ENCODE measurements around the gene DTX4. TPM values are rescaled to one million over a fixed set of nuclear protein-coding genes. Genes with fewer than 3 reads are reported as not detected.
A peak's percentile ranks its signal among the peaks of the same experiment; 100 is the strongest.

The DTX4 gene
- polyA plus RNA-seq, 1 donor from 2014 or later: 31.4 TPM

DNA sequence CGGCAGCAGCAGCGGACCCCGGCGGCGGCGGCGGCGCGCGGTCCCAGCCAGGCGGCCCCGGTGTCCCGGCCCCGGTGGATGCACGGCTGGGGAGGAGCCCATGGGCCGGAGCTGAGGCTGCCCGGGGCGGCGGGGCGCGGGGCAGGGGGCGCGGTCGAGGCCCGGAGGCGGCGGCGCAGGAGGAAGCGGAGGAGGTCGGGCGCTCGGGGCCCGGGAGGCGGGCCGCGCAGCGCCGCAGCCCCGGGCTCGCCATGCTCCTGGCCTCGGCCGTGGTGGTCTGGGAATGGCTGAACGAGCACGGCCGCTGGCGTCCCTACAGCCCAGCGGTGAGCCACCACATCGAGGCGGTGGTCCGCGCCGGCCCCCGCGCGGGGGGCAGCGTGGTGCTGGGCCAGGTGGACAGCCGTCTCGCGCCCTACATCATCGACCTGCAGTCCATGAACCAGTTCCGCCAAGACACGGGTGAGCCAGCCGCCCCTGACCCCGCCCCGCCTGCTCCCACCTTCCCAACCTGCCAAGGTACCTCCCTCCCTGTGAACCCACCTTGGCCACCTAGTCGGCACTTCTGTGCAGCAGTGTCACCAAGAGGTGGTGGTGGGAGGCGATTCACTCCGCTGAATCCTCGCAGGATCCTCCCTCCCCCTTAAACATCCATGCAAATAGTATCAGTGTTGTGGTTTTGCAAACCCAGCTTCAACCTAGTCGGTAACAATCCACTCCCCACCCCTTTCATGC lies 580 bp downstream of the DTX4 start:
- no peaks in the 10 kb centered on the region for H3K9me3 ChIP-seq (ENCODE audit: low read length)
- H3K36me3 ChIP-seq (ENCODE audit: insufficient read depth, low read length): no peaks in the 10 kb centered on the region
- H3K27me3 ChIP-seq (ENCODE audit: insufficient read depth, low read depth, low read length): no peaks in the 10 kb centered on the region
- TF ChIP-seq MXI1 (conservative IDR thresholded peaks at IDR 0.05; ENCODE audit: poor library complexity, severe bottlenecking) (no peak), EP300 (conservative IDR thresholded peaks at IDR 0.05; ENCODE audit: poor library complexity, severe bottlenecking) (no peak), POLR2AphosphoS5 (IDR thresholded peaks at IDR 0.05) (peak; percentile 58), SMC3 (conservative IDR thresholded peaks at IDR 0.05; ENCODE audit: poor library complexity) (no peak), TAF1 (IDR thresholded peaks at IDR 0.05; ENCODE audit: low read depth) (peak; percentile 8), EZH2 (IDR thresholded peaks at IDR 0.05; ENCODE audit: borderline replicate concordance, insufficient read depth, low read length, poor library complexity, severe bottlenecking) (no peak), RAD21 (conservative IDR thresholded peaks at IDR 0.05) (no peak)
- TF ChIP-seq, protein P1, sequence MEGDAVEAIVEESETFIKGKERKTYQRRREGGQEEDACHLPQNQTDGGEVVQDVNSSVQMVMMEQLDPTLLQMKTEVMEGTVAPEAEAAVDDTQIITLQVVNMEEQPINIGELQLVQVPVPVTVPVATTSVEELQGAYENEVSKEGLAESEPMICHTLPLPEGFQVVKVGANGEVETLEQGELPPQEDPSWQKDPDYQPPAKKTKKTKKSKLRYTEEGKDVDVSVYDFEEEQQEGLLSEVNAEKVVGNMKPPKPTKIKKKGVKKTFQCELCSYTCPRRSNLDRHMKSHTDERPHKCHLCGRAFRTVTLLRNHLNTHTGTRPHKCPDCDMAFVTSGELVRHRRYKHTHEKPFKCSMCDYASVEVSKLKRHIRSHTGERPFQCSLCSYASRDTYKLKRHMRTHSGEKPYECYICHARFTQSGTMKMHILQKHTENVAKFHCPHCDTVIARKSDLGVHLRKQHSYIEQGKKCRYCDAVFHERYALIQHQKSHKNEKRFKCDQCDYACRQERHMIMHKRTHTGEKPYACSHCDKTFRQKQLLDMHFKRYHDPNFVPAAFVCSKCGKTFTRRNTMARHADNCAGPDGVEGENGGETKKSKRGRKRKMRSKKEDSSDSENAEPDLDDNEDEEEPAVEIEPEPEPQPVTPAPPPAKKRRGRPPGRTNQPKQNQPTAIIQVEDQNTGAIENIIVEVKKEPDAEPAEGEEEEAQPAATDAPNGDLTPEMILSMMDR (IDR thresholded peaks at IDR 0.05; ENCODE audit: poor library complexity, severe bottlenecking): no peak
- TF ChIP-seq, protein P2, sequence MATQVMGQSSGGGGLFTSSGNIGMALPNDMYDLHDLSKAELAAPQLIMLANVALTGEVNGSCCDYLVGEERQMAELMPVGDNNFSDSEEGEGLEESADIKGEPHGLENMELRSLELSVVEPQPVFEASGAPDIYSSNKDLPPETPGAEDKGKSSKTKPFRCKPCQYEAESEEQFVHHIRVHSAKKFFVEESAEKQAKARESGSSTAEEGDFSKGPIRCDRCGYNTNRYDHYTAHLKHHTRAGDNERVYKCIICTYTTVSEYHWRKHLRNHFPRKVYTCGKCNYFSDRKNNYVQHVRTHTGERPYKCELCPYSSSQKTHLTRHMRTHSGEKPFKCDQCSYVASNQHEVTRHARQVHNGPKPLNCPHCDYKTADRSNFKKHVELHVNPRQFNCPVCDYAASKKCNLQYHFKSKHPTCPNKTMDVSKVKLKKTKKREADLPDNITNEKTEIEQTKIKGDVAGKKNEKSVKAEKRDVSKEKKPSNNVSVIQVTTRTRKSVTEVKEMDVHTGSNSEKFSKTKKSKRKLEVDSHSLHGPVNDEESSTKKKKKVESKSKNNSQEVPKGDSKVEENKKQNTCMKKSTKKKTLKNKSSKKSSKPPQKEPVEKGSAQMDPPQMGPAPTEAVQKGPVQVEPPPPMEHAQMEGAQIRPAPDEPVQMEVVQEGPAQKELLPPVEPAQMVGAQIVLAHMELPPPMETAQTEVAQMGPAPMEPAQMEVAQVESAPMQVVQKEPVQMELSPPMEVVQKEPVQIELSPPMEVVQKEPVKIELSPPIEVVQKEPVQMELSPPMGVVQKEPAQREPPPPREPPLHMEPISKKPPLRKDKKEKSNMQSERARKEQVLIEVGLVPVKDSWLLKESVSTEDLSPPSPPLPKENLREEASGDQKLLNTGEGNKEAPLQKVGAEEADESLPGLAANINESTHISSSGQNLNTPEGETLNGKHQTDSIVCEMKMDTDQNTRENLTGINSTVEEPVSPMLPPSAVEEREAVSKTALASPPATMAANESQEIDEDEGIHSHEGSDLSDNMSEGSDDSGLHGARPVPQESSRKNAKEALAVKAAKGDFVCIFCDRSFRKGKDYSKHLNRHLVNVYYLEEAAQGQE (IDR thresholded peaks at IDR 0.05; ENCODE audit: borderline replicate concordance): no peak
- H3K4me3 ChIP-seq (ENCODE audit: low read length): peak overlapping the region; percentile 94
- no peaks in the 10 kb centered on the region for H4K20me1 ChIP-seq (ENCODE audit: insufficient read depth)
- peaks cover 41% of the 10 kb centered on the region for H3K79me2 ChIP-seq (replicated peaks; ENCODE audit: insufficient read depth, low read length)
- peak overlapping the region; percentile 99 for H3K27ac ChIP-seq (ENCODE audit: low read length)
- H3F3A ChIP-seq (ENCODE audit: insufficient read depth, low read length, poor library complexity, severe bottlenecking): peaks cover 12% of the 10 kb centered on the region
- peak overlapping the region; percentile 99 for H3K9ac ChIP-seq (ENCODE audit: low read length)
- no peaks in the 10 kb centered on the region for H3K9me2 ChIP-seq (ENCODE audit: insufficient read depth, low read length)
- peak overlapping the region; percentile 85 for H3K4me2 ChIP-seq (ENCODE audit: low read length)
- H2AFZ ChIP-seq (ENCODE audit: low read depth, low read length): peak overlapping the region; percentile 58

DNA sequence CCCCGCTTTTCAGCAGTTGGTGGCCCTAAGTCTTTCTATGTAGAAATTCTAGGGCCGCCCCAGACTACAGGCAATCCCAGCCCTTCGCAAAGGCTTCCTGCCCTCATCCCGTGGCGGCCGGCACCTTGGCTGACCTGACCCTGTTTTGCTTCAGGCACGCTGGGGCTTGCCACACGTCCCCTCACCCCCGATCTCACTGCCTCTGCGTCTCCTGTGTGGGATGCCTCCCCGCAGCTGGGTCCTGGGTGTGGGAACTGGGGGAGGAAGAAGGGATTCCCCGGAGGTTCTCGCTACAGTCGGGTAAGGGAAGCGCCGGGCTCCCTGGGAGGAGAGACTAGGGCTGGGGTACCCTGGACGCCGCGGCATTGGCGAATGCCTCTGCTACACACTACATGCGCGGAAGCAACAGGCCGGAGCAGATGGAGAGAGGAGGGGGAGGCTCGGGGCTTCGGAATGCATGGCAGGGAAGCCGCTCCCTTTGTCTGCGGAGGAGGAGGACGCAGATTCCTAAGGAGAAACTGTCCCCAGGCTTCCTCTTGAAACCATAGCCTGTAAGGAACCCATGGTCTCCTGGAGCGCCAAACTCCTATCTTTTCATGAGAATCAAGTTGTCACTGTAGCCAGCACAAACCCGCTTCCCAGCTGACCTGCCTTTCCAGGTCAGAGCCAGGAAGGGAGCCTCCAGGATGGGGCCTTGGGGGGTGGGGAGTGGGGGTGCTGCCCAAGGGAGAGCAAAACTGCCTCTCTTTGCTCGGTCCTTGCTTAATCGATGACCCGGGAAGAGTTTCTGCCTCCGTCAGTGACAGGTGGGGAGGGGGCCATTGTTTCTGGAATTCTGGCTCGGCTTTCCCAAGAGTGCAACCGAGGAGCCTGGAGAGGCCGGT lies 1.4 kb downstream of the DTX4 start:
- Histone ChIP-seq H3K36me3 (ENCODE audit: insufficient read depth, low read length) (no peaks in the 10 kb centered on the region), H3K9me2 (ENCODE audit: insufficient read depth, low read length) (no peaks in the 10 kb centered on the region), H3F3A (ENCODE audit: insufficient read depth, low read length, poor library complexity, severe bottlenecking) (peaks cover 12% of the 10 kb centered on the region), H4K20me1 (ENCODE audit: insufficient read depth) (no peaks in the 10 kb centered on the region), H3K79me2 (replicated peaks; ENCODE audit: insufficient read depth, low read length) (peaks cover 49% of the 10 kb centered on the region), H3K27me3 (ENCODE audit: insufficient read depth, low read depth, low read length) (no peaks in the 10 kb centered on the region), H2AFZ (ENCODE audit: low read depth, low read length) (peak overlapping the region; percentile 58), H3K9me3 (ENCODE audit: low read length) (no peaks in the 10 kb centered on the region), H3K4me3 (ENCODE audit: low read length) (peak overlapping the region; percentile 94), H3K4me2 (ENCODE audit: low read length) (peak overlapping the region; percentile 85), H3K27ac (ENCODE audit: low read length) (peak overlapping the region; percentile 87), H3K9ac (ENCODE audit: low read length) (peak overlapping the region; percentile 99)
- TF ChIP-seq, protein P2 (IDR thresholded peaks at IDR 0.05; ENCODE audit: borderline replicate concordance): peak; percentile 59
- TF ChIP-seq TAF1 (IDR thresholded peaks at IDR 0.05; ENCODE audit: low read depth) (no peak), RAD21 (conservative IDR thresholded peaks at IDR 0.05) (no peak), POLR2AphosphoS5 (IDR thresholded peaks at IDR 0.05) (peak; percentile 45), MXI1 (conservative IDR thresholded peaks at IDR 0.05; ENCODE audit: poor library complexity, severe bottlenecking) (peak; percentile 78), SMC3 (conservative IDR thresholded peaks at IDR 0.05; ENCODE audit: poor library complexity) (no peak), EP300 (conservative IDR thresholded peaks at IDR 0.05; ENCODE audit: poor library complexity, severe bottlenecking) (no peak), EZH2 (IDR thresholded peaks at IDR 0.05; ENCODE audit: borderline replicate concordance, insufficient read depth, low read length, poor library complexity, severe bottlenecking) (no peak)
- TF ChIP-seq, protein P1 (IDR thresholded peaks at IDR 0.05; ENCODE audit: poor library complexity, severe bottlenecking): no peak
